PFSK-1 (cell line): ENCODE data around the gene GNPTAB.

Experiments used
- FOXP2 ChIP-seq: optimal IDR thresholded peaks from 2 replicates; pipeline ENCODE3; 2011; ENCODE audit warnings: borderline replicate concordance, control low read depth, inconsistent platforms; ENCODE audit not compliant: insufficient read depth; ENCODE audit errors: extremely low read length, extremely low read depth
- POLR2AphosphoS5 ChIP-seq: IDR thresholded peaks from 2 replicates; pipeline ENCODE4 v1.6.1; 2012; ENCODE audit warnings: low read depth, mild to moderate bottlenecking, control low read depth, low read length, moderate library complexity
- REST ChIP-seq, 2 experiments: IDR thresholded peaks; 2 replicates each; pipeline versions ENCODE4 v1.6.1 to v1.8.0; 2011 to 2012; ENCODE audit warnings: low read depth in 2 of 2, low read length in 2 of 2, control low read depth in 1 of 2, inconsistent platforms in 1 of 2, mild to moderate bottlenecking in 1 of 2, moderate library complexity in 1 of 2; ENCODE audit not compliant: insufficient read depth in 1 of 2
- SIN3A ChIP-seq: IDR thresholded peaks from 2 replicates; pipeline ENCODE4 v1.6.1; 2012; ENCODE audit warnings: mild to moderate bottlenecking, low read length, moderate library complexity, borderline replicate concordance; ENCODE audit not compliant: insufficient read depth
- TAF1 ChIP-seq: IDR thresholded peaks from 2 replicates; pipeline ENCODE4 v1.6.1; 2012; ENCODE audit warnings: low read length, control low read depth, borderline replicate concordance; ENCODE audit not compliant: insufficient read depth

The GNPTAB gene

GRCh38 chr12:101698800-101699347, 131.9 kb downstream of the GNPTAB start:
- TF ChIP-seq SIN3A = no peak
- no peak for TF ChIP-seq POLR2AphosphoS5
- no peak for TF ChIP-seq REST (IDR thresholded peaks at IDR 0.05; ENCODE audit: insufficient read depth in 1 of 2, low read depth in 2 of 2, low read length in 2 of 2)

- TF ChIP-seq TAF1 = no peak; the same call in 1 of the 2 replicates
- TF ChIP-seq POLR2AphosphoS5 = no peak
- TF ChIP-seq FOXP2 = no peak
Observed at GRCh38 chr12:101697930-101698799, 132.6 kb downstream of the GNPTAB start.

GRCh38 chr12:101697197-101697929, 133.4 kb downstream of the GNPTAB start, which contains the start of gene CHPT1:
Gene CHPT1 (plus strand): TSS chr12:101697640. CDS start chr12:101697862, 222 bp downstream.
- TF ChIP-seq POLR2AphosphoS5 = 0 out of 2 replicates have a peak, but pooled peaks have one; percentile 20
- TF ChIP-seq REST (IDR thresholded peaks at IDR 0.05; ENCODE audit: insufficient read depth in 1 of 2, low read depth in 2 of 2, low read length in 2 of 2) = no peak

- no peak for TF ChIP-seq FOXP2
- TF ChIP-seq POLR2AphosphoS5 = no peak
- no peak for TF ChIP-seq TAF1
- no peak for TF ChIP-seq REST (IDR thresholded peaks at IDR 0.05; ENCODE audit: insufficient read depth in 1 of 2, low read depth in 2 of 2, low read length in 2 of 2)
Observed at GRCh38 chr12:101696251-101697196, 134.2 kb downstream of the GNPTAB start.

- TF ChIP-seq REST (IDR thresholded peaks at IDR 0.05; ENCODE audit: insufficient read depth in 1 of 2, low read depth in 2 of 2, low read length in 2 of 2) (no peak), POLR2AphosphoS5 (no peak), FOXP2 (no peak), TAF1 (no peak), SIN3A (no peak)
Observed at GRCh38 chr12:101695706-101696105, 135.1 kb downstream of the GNPTAB start.
